HepG2 (cell line): Measurements from ENCODE around the gene UST.

Source experiments
- NFE2 ChIP-seq: sonication (generic); formaldehyde crosslinking; IDR thresholded peaks from 2 replicates; pipeline ENCODE4 v1.4.0; 2020; ENCODE audit warnings: missing genetic modification reagents
- SNAPC4 ChIP-seq: sonication (generic); formaldehyde crosslinking; IDR thresholded peaks from 2 replicates; pipeline ENCODE4 v1.4.0; 2020; ENCODE audit warnings: mild to moderate bottlenecking, missing genetic modification reagents
- TFAP4 ChIP-seq: sonication (generic); IDR thresholded peaks from 2 replicates; pipeline ENCODE4 v1.6.1; 2016; ENCODE audit warnings: low read depth, borderline replicate concordance

- TF ChIP-seq SNAPC4 (CRISPR knock-in tag) (no peak), NFE2 (no peak), TFAP4 (no peak)
Observed at GRCh38 chr6:148749674-148750073, 2.8 kb downstream of the UST start.
